ENCODE measurements around the gene NBEA.
A peak's percentile ranks its signal among the peaks of the same experiment; 100 is the strongest.

Gene NBEA

DNA sequence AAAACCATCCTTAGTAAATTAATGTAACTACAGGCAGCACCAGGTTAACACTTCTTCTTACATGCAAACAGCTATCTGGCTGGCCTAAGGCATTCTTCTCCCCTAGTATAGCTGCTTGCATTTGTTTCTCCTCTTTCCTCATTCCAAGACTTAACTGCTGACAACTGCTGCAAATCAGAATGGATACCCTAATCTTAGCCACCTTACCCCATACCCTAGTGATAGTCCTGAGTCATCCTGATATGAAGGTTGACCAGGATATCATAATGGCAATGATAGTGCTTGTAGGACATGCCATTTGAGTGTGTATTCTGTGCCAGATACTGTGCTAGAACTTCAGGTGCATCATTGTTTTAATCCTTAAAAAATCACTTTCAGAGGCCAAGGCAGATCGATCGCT lies 672.6 kb downstream of the NBEA start:
- peaks cover 16% of the 10 kb centered on the region for H3K4me1 ChIP-seq
- TF ChIP-seq, protein P1, sequence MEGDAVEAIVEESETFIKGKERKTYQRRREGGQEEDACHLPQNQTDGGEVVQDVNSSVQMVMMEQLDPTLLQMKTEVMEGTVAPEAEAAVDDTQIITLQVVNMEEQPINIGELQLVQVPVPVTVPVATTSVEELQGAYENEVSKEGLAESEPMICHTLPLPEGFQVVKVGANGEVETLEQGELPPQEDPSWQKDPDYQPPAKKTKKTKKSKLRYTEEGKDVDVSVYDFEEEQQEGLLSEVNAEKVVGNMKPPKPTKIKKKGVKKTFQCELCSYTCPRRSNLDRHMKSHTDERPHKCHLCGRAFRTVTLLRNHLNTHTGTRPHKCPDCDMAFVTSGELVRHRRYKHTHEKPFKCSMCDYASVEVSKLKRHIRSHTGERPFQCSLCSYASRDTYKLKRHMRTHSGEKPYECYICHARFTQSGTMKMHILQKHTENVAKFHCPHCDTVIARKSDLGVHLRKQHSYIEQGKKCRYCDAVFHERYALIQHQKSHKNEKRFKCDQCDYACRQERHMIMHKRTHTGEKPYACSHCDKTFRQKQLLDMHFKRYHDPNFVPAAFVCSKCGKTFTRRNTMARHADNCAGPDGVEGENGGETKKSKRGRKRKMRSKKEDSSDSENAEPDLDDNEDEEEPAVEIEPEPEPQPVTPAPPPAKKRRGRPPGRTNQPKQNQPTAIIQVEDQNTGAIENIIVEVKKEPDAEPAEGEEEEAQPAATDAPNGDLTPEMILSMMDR (IDR thresholded peaks at IDR 0.05; ENCODE audit: low read depth, low read length): no peak
- H3K4me3 ChIP-seq (ENCODE audit: low read depth, low read length): no peak overlapping the region
- no peaks in the 10 kb centered on the region for H3K36me3 ChIP-seq
- H3K9me3 ChIP-seq: no peaks in the 10 kb centered on the region
- no peaks in the 10 kb centered on the region for H3K27me3 ChIP-seq
- DNase-seq: no peak

DNA sequence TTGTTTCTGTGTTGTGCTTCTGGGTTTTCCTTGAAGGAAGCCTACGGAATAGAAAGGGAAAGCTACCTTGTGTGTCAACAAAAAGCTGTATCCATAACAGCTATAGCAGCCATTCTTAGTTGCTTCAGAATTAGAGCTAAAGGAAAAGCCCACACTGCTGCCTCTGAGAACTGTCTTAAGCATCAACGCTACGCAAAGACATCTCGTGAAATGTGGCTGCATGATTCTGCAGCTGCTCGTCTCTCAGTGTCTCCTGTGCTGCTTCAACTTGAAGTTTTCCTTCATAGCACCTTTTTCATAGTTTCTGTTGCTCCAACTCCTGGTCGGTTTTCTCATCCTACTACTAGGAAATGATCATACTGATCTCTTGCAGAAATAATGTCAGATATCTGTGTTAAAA lies 675.4 kb downstream of the NBEA start:
- no peak for DNase-seq

DNA sequence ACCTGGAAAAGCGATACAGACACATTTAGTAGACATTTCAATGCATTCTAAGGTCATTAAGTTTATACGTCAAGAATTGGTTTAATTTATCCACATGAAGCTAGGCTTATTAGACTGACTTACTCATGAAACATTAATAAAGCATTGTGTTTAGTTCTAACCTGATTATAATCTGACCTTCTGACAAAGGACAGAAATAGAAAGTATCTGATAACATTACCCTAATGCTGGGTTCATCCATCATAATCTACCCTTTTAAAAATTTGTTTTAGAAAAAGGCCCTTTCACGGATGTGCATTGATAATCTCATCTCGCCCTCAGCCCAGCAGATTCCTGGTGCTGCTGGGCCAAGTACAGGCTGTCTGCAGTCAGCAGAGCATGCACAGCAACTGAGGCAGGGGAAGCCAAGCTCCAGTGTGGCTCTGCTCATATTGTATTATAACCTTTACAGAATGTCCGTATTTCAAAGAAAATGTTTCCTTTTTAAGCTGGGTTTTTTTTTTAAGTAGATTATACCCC lies 676.6 kb downstream of the NBEA start:
- no peaks in the 10 kb centered on the region for H3K36me3 ChIP-seq
- no peak overlapping the region for H3K4me3 ChIP-seq (ENCODE audit: low read depth, low read length)
- peaks cover 24% of the 10 kb centered on the region for H3K4me1 ChIP-seq
- TF ChIP-seq, protein P1 (IDR thresholded peaks at IDR 0.05; ENCODE audit: low read depth, low read length): no peak
- peak; percentile 26 for DNase-seq
- H3K27me3 ChIP-seq: no peaks in the 10 kb centered on the region
- H3K9me3 ChIP-seq: no peaks in the 10 kb centered on the region

More for the DNA sequence above, 675.4 kb downstream of the NBEA start:
- H3K36me3 ChIP-seq: no peaks in the 10 kb centered on the region
- H3K27me3 ChIP-seq: no peaks in the 10 kb centered on the region
- TF ChIP-seq, protein P1 (IDR thresholded peaks at IDR 0.05; ENCODE audit: low read depth, low read length): no peak
- no peak overlapping the region for H3K4me3 ChIP-seq (ENCODE audit: low read depth, low read length)
- H3K9me3 ChIP-seq: no peaks in the 10 kb centered on the region
- H3K4me1 ChIP-seq: peaks cover 17% of the 10 kb centered on the region

DNA sequence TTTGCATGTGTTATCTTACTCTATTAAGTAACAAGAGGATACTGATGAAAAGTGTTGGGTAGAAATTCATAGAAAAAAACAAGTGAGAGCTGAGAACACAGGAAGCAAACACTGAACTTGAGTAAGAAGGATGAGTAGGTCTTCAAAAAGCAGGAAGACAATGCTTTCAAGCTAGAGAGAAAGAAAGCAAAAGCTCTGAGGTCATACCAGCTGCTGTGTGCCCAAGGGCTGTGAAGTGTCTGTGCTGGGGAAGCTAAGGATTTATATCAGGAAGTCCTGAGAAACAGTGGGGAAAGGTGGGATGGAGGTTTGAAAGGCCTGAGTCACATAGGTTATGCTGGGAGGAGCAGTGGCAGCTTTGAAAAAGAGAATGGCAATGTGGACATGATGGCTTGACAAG lies 679.9 kb downstream of the NBEA start:
- peaks cover 39% of the 10 kb centered on the region for H3K4me1 ChIP-seq
- H3K36me3 ChIP-seq: no peaks in the 10 kb centered on the region
- TF ChIP-seq, protein P1 (IDR thresholded peaks at IDR 0.05; ENCODE audit: low read depth, low read length): no peak
- DNase-seq: peak; percentile 26
- H3K4me3 ChIP-seq (ENCODE audit: low read depth, low read length): no peak overlapping the region
- H3K9me3 ChIP-seq: no peaks in the 10 kb centered on the region
- no peaks in the 10 kb centered on the region for H3K27me3 ChIP-seq

DNA sequence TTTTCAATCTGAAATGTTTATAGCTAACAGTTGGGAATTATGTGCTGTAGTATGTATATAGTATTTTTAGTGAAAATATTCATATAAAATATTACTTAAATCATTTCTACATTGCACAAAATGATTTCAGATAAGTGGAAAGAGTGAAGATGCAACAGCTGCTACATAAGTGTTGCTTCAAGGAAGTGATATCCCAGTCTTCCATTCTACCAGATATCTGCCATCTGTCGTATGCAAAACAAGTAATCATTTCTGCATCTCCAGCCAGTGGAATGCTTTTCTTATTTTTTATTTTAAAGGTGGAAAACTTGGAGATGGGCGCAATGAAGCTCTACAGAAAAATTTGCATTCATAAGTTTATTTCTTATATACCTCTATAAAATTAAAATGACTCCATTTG lies 687.0 kb downstream of the NBEA start:
- H3K36me3 ChIP-seq: no peaks in the 10 kb centered on the region; the same call in 1 of the 2 replicates
- no peak overlapping the region for H3K4me3 ChIP-seq (ENCODE audit: low read depth, low read length)
- H3K27me3 ChIP-seq: no peaks in the 10 kb centered on the region
- no peak for DNase-seq
- peaks cover 12% of the 10 kb centered on the region for H3K4me1 ChIP-seq
- H3K9me3 ChIP-seq: no peaks in the 10 kb centered on the region
- TF ChIP-seq, protein P1 (IDR thresholded peaks at IDR 0.05; ENCODE audit: low read depth, low read length): no peak

DNA sequence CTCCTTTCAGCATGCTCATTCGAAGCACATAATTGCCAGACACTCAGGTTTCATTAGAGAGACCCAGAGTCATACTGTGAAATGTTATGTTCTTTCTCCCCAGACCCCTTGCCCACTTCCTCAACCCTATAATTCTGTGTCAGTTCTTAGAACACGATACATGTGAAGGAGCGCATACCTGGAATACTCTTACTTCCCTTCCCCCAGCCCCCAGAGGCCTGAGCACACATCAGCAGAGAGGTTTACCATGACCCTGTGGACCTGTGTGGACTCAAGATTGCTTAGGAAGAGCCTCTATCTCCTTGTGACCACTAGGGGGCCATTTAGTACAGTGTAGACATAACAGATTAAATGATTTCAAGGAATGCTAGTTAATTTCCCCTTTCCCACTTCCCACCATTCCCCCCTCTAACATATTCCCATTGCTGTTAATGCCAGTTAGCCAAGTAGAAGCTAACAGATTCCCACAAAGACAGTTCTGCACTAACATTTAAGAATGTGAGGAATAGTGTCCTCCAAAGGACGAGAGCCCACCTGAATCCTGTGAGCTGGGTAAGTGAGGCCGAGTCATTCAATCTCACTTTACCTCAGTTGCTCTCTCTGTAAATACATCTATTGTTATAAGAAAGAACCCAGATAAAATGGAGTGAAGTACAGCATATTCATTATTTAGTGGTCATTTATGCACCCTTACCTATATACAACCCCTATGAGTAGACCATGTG lies 688.6 kb downstream of the NBEA start:
- DNase-seq: peak; percentile 45
- TF ChIP-seq, protein P1 (IDR thresholded peaks at IDR 0.05; ENCODE audit: low read depth, low read length): peak; percentile 89

More for the DNA sequence above, 688.6 kb downstream of the NBEA start:
- no peaks in the 10 kb centered on the region; the same call in 1 of the 2 replicates for H3K36me3 ChIP-seq
- H3K4me3 ChIP-seq (ENCODE audit: low read depth, low read length): no peak overlapping the region
- H3K4me1 ChIP-seq: peaks cover 9% of the 10 kb centered on the region
- no peaks in the 10 kb centered on the region for H3K27me3 ChIP-seq
- no peaks in the 10 kb centered on the region for H3K9me3 ChIP-seq
